C4-2B (cell line): ENCODE data around the gene DIP2B.

Experiments used
- H3K27ac ChIP-seq: fragments of 450-650 bp; 2 replicates; pipeline ENCODE4 v1.5.1; 2017
- CTCF ChIP-seq: fragments of 450-650 bp; conservative IDR thresholded peaks from 2 replicates; pipeline ENCODE4 v1.5.1; 2017; ENCODE audit warnings: mild to moderate bottlenecking
- ZFX ChIP-seq: fragments of 450-650 bp; IDR thresholded peaks from 2 replicates; pipeline ENCODE4 v1.6.1; 2017

The DIP2B gene

GRCh38 chr12:50706606-50707005, 201.8 kb downstream of the DIP2B start:
- TF ChIP-seq ZFX = no peak
- no peak for TF ChIP-seq CTCF
- no peak overlapping the region for H3K27ac ChIP-seq

- TF ChIP-seq CTCF (no peak), ZFX (no peak)
- no peak overlapping the region for H3K27ac ChIP-seq
These were observed 202.6 kb downstream of the DIP2B start for GRCh38 chr12:50707396-50707795.

- TF ChIP-seq ZFX (no peak), CTCF (no peak)
- H3K27ac ChIP-seq = no peak overlapping the region
These were observed 203.8 kb downstream of the DIP2B start for GRCh38 chr12:50708631-50709030.

- TF ChIP-seq CTCF (no peak), ZFX (no peak)
- no peak overlapping the region for H3K27ac ChIP-seq
These were observed 206.3 kb downstream of the DIP2B start for GRCh38 chr12:50711121-50711520.

- no peak overlapping the region for H3K27ac ChIP-seq
- TF ChIP-seq CTCF (no peak), ZFX (no peak)
These were observed 210.4 kb downstream of the DIP2B start for GRCh38 chr12:50715174-50715573.

GRCh38 chr12:50718760-50719159, 214.0 kb downstream of the DIP2B start:
- TF ChIP-seq CTCF = no peak
- no peak for TF ChIP-seq ZFX
- no peak overlapping the region for H3K27ac ChIP-seq

GRCh38 chr12:50720085-50720484, 215.3 kb downstream of the DIP2B start:
- no peak overlapping the region for H3K27ac ChIP-seq
- no peak for TF ChIP-seq CTCF
- no peak for TF ChIP-seq ZFX
